HepG2 (cell line): ENCODE results near the gene CRLF1. TPM values are rescaled to one million over a fixed set of nuclear protein-coding genes. Genes with fewer than 3 reads are reported as not detected.
A peak's percentile ranks its signal among the peaks of the same experiment; 100 is the strongest.

Experiments used
- ADNP ChIP-seq: sonication (generic); formaldehyde crosslinking; IDR thresholded peaks from 2 replicates; pipeline ENCODE4 v1.4.0; 2020; ENCODE audit warnings: missing genetic modification reagents
- ATF3 ChIP-seq: sonication (generic); formaldehyde crosslinking; IDR thresholded peaks from 2 replicates; pipeline ENCODE4 v1.4.0; 2020; ENCODE audit warnings: missing genetic modification reagents
- BRD4 ChIP-seq: sonication (generic); formaldehyde crosslinking; IDR thresholded peaks from 2 replicates; pipeline ENCODE4 v1.4.0; 2020; ENCODE audit warnings: missing genetic modification reagents
- CAMTA2 ChIP-seq: sonication (generic); formaldehyde crosslinking; IDR thresholded peaks from 2 replicates; pipeline ENCODE4 v1.4.0; 2020; ENCODE audit warnings: mild to moderate bottlenecking, missing genetic modification reagents, borderline replicate concordance
- CBX1 ChIP-seq: IDR thresholded peaks from one replicate; pipeline ENCODE4 v1.6.1; 2016; ENCODE audit warnings: antibody characterized with exemption, low read depth
- GLMP ChIP-seq: sonication (generic); formaldehyde crosslinking; IDR thresholded peaks from 2 replicates; pipeline ENCODE4 v1.9.0; 2021; ENCODE audit warnings: missing genetic modification reagents, mild to moderate bottlenecking, borderline replicate concordance
- HIC2 ChIP-seq: sonication (generic); formaldehyde crosslinking; IDR thresholded peaks from 2 replicates; pipeline ENCODE4 v1.9.0; 2022; ENCODE audit warnings: low read depth, missing genetic modification reagents
- HOXA7 ChIP-seq: sonication (generic); formaldehyde crosslinking; IDR thresholded peaks from 2 replicates; pipeline ENCODE4 v1.8.1; 2022; ENCODE audit warnings: mild to moderate bottlenecking, missing genetic modification reagents, moderate library complexity
- MTERF4 ChIP-seq: sonication (generic); formaldehyde crosslinking; IDR thresholded peaks from 2 replicates; pipeline ENCODE4 v1.8.0; 2023; ENCODE audit warnings: mild to moderate bottlenecking, missing genetic modification reagents
- MXD1 ChIP-seq: sonication (generic); formaldehyde crosslinking; IDR thresholded peaks from 2 replicates; pipeline ENCODE4 v1.4.0; 2020; ENCODE audit warnings: mild to moderate bottlenecking, missing genetic modification reagents
- NFE2L1 ChIP-seq: sonication (generic); formaldehyde crosslinking; IDR thresholded peaks from 2 replicates; pipeline ENCODE4 v1.4.0; 2020; ENCODE audit warnings: missing genetic modification reagents, mild to moderate bottlenecking, borderline replicate concordance
- RAD51 ChIP-seq: fragments of 450-650 bp; IDR thresholded peaks from 2 replicates; pipeline ENCODE4 v1.6.1; 2016; ENCODE audit warnings: borderline replicate concordance
- RBAK ChIP-seq: sonication (generic); formaldehyde crosslinking; IDR thresholded peaks from 2 replicates; pipeline ENCODE4 v1.5.1; 2020; ENCODE audit warnings: mild to moderate bottlenecking, missing genetic modification reagents
- REL ChIP-seq: sonication (generic); formaldehyde crosslinking; conservative IDR thresholded peaks from 2 replicates; pipeline ENCODE4 v1.8.0; 2022; ENCODE audit warnings: mild to moderate bottlenecking, missing genetic modification reagents, moderate library complexity
- ZFP41 ChIP-seq: sonication (generic); formaldehyde crosslinking; IDR thresholded peaks from 2 replicates; pipeline ENCODE4 v1.4.0; 2020; ENCODE audit warnings: mild to moderate bottlenecking, missing genetic modification reagents, borderline replicate concordance
- ZMYM4 ChIP-seq: sonication (generic); formaldehyde crosslinking; IDR thresholded peaks from 2 replicates; pipeline ENCODE4 v1.8.1; 2023; ENCODE audit warnings: mild to moderate bottlenecking, missing genetic modification reagents
- ZNF101 ChIP-seq: sonication (generic); formaldehyde crosslinking; IDR thresholded peaks from 2 replicates; pipeline ENCODE4 v1.4.0; 2020; ENCODE audit warnings: mild to moderate bottlenecking, low read depth, missing genetic modification reagents, borderline replicate concordance
- ZNF235 ChIP-seq: sonication (generic); formaldehyde crosslinking; IDR thresholded peaks from 2 replicates; pipeline ENCODE4 v1.8.1; 2023; ENCODE audit warnings: mild to moderate bottlenecking, missing genetic modification reagents, borderline replicate concordance
- ZNF326 ChIP-seq: sonication (generic); formaldehyde crosslinking; IDR thresholded peaks from 2 replicates; pipeline ENCODE4 v1.4.0; 2020; ENCODE audit warnings: missing genetic modification reagents, borderline replicate concordance
- ZNF333 ChIP-seq: sonication (generic); formaldehyde crosslinking; IDR thresholded peaks from 2 replicates; pipeline ENCODE4 v1.4.0; 2020; ENCODE audit warnings: mild to moderate bottlenecking, missing genetic modification reagents, borderline replicate concordance
- ZNF446 ChIP-seq: sonication (generic); formaldehyde crosslinking; IDR thresholded peaks from 2 replicates; pipeline ENCODE4 v1.5.0; 2020; ENCODE audit warnings: mild to moderate bottlenecking, missing genetic modification reagents
- ZNF530 ChIP-seq: sonication (generic); formaldehyde crosslinking; IDR thresholded peaks from 2 replicates; pipeline ENCODE4 v1.5.0; 2020; ENCODE audit warnings: low read depth, mild to moderate bottlenecking, missing genetic modification reagents
- ZNF570 ChIP-seq: sonication (generic); formaldehyde crosslinking; IDR thresholded peaks from 2 replicates; pipeline ENCODE4 v1.4.0; 2020; ENCODE audit warnings: mild to moderate bottlenecking, missing genetic modification reagents, borderline replicate concordance
- ZNF709 ChIP-seq: sonication (generic); formaldehyde crosslinking; IDR thresholded peaks from 2 replicates; pipeline ENCODE4 v1.5.0; 2020; ENCODE audit warnings: mild to moderate bottlenecking, missing genetic modification reagents
- ZNF775 ChIP-seq: sonication (generic); formaldehyde crosslinking; IDR thresholded peaks from 2 replicates; pipeline ENCODE4 v1.4.0; 2020; ENCODE audit warnings: missing genetic modification reagents, mild to moderate bottlenecking, moderate library complexity, borderline replicate concordance
- ZNF878 ChIP-seq: sonication (generic); formaldehyde crosslinking; IDR thresholded peaks from 2 replicates; pipeline ENCODE4 v1.8.1; 2023; ENCODE audit warnings: mild to moderate bottlenecking, missing genetic modification reagents, moderate library complexity
- polyA plus RNA-seq, 8 experiments: library from polyadenylated mRNA; depleted of rRNA in 3 of 8; stranded (reverse) in 7 of 8; unstranded in 1 of 8; fragments of >200 nt; fragmentation: Illumina TruSeq in 4 of 8; extraction: Trizol in 4 of 8; gene quantifications; 2 replicates each; pipeline versions ENCODE4 v1.2.1 to v1.2.3, GENCODE V29; 2011 to 2016; ENCODE audit warnings: low read depth in 4 of 8, missing spikeins in 1 of 8, mixed read lengths in 1 of 8; ENCODE audit not compliant: insufficient read depth in 1 of 8
- total RNA-seq, 5 experiments: library from RNA; depleted of rRNA; stranded (reverse); fragments of >200 nt; fragmentation: Illumina TruSeq; extraction: Trizol; gene quantifications; 2 replicates each; pipeline ENCODE4 v1.2.3, GENCODE V29; 2016; ENCODE audit warnings: low read depth in 1 of 5

Gene CRLF1
- total and polyA plus RNA-seq, 2 of the 13 experiments (the other 11 are each of a cell fraction or from before 2014, with no cell fraction given), result 217 to 296 TPM

GRCh38 chr19:18605546-18606280, 886 bp downstream of the CRLF1 start (continued):
- no peak for TF ChIP-seq ZMYM4 (CRISPR knock-in tag)
- no peak for TF ChIP-seq NFE2L1 (CRISPR knock-in tag)
- TF ChIP-seq ZNF333, result no peak
- TF ChIP-seq ZFP41 (CRISPR knock-in tag), result no peak
- TF ChIP-seq BRD4, result no peak
- TF ChIP-seq ATF3, result no peak
- TF ChIP-seq HOXA7 (CRISPR knock-in tag), result no peak
- TF ChIP-seq REL (CRISPR knock-in tag), result no peak
- no peak for TF ChIP-seq RBAK (CRISPR knock-in tag)
- no peak for TF ChIP-seq ZNF709 (CRISPR knock-in tag)
- TF ChIP-seq CBX1, result no peak
- TF ChIP-seq MXD1 (CRISPR knock-in tag), result no peak
- TF ChIP-seq CAMTA2 (CRISPR knock-in tag), result no peak
- TF ChIP-seq HIC2 (CRISPR knock-in tag), result no peak
- no peak for TF ChIP-seq ZNF235 (CRISPR knock-in tag)
- TF ChIP-seq ZNF570 (CRISPR knock-in tag), result no peak
- TF ChIP-seq ZNF878, result no peak
- no peak for TF ChIP-seq RAD51
- no peak for TF ChIP-seq GLMP (CRISPR knock-in tag)
- TF ChIP-seq ADNP (CRISPR knock-in tag), result no peak
- TF ChIP-seq ZNF326 (CRISPR knock-in tag), result no peak
- TF ChIP-seq ZNF101 (CRISPR knock-in tag), result no peak
- no peak for TF ChIP-seq ZNF530 (CRISPR knock-in tag)
- TF ChIP-seq MTERF4, result peak; percentile 53; the same call in 1 of the 2 replicates
- no peak for TF ChIP-seq ZNF775 (CRISPR knock-in tag)
- TF ChIP-seq ZNF446 (CRISPR knock-in tag), result peak; percentile 61
